ENCODE measurements around the gene STK38.

The STK38 gene

DNA sequence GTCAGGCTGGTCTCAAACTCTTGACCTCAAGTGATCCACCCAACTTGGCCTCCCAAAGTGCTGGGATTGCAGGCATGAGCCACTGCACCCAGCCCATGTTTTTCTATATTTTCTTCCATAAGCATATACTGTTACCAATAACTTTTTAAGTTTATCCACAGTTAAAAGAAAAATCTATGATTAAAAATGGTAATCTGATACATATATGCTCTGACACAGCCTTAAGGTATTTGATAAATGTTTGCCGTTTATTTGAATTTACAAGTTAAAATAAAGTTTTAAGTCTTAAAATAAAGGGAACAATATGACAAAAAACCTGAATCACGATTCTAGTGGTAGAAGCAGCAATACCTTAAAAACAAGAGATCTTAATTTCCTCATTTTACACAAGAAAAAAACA, 5.2 kb downstream of the STK38 start:
- H3K36me3 ChIP-seq (ENCODE audit: control insufficient read depth, low read length): peaks cover 70% of the 10 kb centered on the region

DNA sequence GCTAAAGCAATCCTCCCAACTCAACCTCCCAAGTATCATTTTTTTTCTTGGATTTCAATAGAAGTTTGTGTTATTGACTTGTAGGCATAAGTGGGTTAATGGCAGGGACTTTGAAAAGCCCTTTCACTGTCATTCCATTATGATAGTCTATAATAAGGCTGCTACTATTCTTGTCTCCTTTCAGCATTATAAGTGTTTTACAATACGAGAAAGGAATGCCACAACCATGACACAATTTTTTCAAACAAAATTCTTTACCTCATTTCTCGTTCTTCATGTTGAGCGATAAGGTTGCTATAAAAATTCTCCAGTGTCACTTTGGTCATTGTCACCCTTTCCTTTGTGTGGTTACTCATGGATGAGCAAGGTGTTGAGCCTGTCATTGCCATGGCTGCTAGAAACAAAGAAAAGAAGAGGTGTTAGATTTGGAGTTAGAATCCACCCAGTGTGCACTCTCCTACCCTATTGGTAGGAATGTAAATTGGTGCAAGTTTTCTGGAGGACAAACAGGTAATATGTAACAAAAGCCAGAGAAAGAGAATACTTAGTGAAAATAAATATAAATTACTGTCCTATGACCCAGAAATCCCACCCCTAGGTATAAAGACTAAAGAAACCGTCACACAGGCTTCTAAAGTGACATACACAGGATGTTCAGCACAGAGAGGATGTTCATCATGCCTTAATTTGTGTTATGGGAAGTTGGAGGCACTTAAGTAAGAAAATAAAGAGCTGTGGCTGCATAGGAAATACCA, 7.3 kb downstream of the STK38 start:
- Histone ChIP-seq H3K27me3 (ENCODE audit: control insufficient read depth, low read length) (no peaks in the 10 kb centered on the region), H3F3A (ENCODE audit: control insufficient read depth, insufficient read depth) (peaks cover 4% of the 10 kb centered on the region), H4K20me1 (ENCODE audit: control insufficient read depth, insufficient read depth, low read depth, low read length) (no peaks in the 10 kb centered on the region), H3K4me3 (ENCODE audit: low read length) (no peak overlapping the region), H3K79me2 (ENCODE audit: control insufficient read depth, low read length) (peaks cover 76% of the 10 kb centered on the region), H3K4me1 (ENCODE audit: control insufficient read depth, low read length) (peaks cover 20% of the 10 kb centered on the region), H3K36me3 (ENCODE audit: control insufficient read depth, low read length) (peaks cover 75% of the 10 kb centered on the region), H3K27ac (ENCODE audit: low read depth, low read length) (no peak overlapping the region), H3K4me2 (ENCODE audit: low read length) (no peak overlapping the region), H3K9me2 (replicated peaks; ENCODE audit: control insufficient read depth, low read length) (no peaks in the 10 kb centered on the region), H3K9me3 (ENCODE audit: control insufficient read depth, insufficient read depth, low read length) (no peaks in the 10 kb centered on the region)
- TF ChIP-seq, protein P1, sequence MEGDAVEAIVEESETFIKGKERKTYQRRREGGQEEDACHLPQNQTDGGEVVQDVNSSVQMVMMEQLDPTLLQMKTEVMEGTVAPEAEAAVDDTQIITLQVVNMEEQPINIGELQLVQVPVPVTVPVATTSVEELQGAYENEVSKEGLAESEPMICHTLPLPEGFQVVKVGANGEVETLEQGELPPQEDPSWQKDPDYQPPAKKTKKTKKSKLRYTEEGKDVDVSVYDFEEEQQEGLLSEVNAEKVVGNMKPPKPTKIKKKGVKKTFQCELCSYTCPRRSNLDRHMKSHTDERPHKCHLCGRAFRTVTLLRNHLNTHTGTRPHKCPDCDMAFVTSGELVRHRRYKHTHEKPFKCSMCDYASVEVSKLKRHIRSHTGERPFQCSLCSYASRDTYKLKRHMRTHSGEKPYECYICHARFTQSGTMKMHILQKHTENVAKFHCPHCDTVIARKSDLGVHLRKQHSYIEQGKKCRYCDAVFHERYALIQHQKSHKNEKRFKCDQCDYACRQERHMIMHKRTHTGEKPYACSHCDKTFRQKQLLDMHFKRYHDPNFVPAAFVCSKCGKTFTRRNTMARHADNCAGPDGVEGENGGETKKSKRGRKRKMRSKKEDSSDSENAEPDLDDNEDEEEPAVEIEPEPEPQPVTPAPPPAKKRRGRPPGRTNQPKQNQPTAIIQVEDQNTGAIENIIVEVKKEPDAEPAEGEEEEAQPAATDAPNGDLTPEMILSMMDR (IDR thresholded peaks at IDR 0.05; ENCODE audit: low read depth, low read length, poor library complexity, severe bottlenecking): no peak
- TF ChIP-seq EZH2phosphoT487 (IDR thresholded peaks at IDR 0.05; ENCODE audit: borderline replicate concordance, low read length): no peak

More for the DNA sequence above, 5.2 kb downstream of the STK38 start:
- H3K9me3 ChIP-seq (ENCODE audit: control insufficient read depth, insufficient read depth, low read length): no peaks in the 10 kb centered on the region
- H3K9me2 ChIP-seq (replicated peaks; ENCODE audit: control insufficient read depth, low read length): no peaks in the 10 kb centered on the region
- H3K79me2 ChIP-seq (ENCODE audit: control insufficient read depth, low read length): peaks cover 81% of the 10 kb centered on the region
- H4K20me1 ChIP-seq (ENCODE audit: control insufficient read depth, insufficient read depth, low read depth, low read length): no peaks in the 10 kb centered on the region
- TF ChIP-seq, protein P1 (IDR thresholded peaks at IDR 0.05; ENCODE audit: low read depth, low read length, poor library complexity, severe bottlenecking): no peak
- TF ChIP-seq EZH2phosphoT487 (IDR thresholded peaks at IDR 0.05; ENCODE audit: borderline replicate concordance, low read length): no peak
- H3F3A ChIP-seq (ENCODE audit: control insufficient read depth, insufficient read depth): peaks cover 2% of the 10 kb centered on the region
- no peak overlapping the region for H3K27ac ChIP-seq (ENCODE audit: low read depth, low read length)
- no peak overlapping the region for H3K4me3 ChIP-seq (ENCODE audit: low read length)
- no peak overlapping the region for H3K4me2 ChIP-seq (ENCODE audit: low read length)
- H3K27me3 ChIP-seq (ENCODE audit: control insufficient read depth, low read length): no peaks in the 10 kb centered on the region
- peaks cover 29% of the 10 kb centered on the region for H3K4me1 ChIP-seq (ENCODE audit: control insufficient read depth, low read length)

DNA sequence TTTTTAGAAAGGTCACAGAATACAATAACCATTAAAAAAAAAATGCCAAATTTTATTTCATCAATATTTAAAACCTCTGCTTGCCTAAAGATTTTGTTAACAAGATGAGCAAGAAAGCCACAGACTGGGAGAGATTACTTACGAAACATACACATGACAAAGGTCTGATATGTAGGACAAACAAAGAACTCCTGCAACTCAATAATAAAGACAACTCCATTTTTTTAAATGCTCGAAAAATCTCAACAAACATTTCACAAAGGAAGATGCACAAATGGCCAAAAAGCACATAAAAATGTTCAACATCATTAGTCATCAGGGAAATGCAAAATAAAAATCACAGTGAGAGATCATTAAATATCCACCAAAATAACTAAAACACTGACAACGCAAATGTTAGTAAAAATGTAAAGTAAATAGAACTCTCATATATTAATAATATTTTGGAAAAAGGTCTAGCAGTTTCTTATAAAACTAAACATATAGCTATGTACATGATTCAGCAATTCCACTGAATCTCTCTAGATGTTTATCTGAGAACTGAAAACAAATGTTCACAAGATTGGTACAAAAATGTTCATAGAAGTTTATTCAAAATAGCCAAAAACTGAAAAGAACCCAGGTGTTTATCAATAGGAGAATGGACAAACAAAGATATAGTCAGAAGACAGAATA, 10.3 kb downstream of the STK38 start:
- H3K9me3 ChIP-seq (ENCODE audit: control insufficient read depth, insufficient read depth, low read length): no peaks in the 10 kb centered on the region
- H3K36me3 ChIP-seq (ENCODE audit: control insufficient read depth, low read length): peaks cover 81% of the 10 kb centered on the region
- H3K79me2 ChIP-seq (ENCODE audit: control insufficient read depth, low read length): peaks cover 76% of the 10 kb centered on the region
- peaks cover 4% of the 10 kb centered on the region for H3F3A ChIP-seq (ENCODE audit: control insufficient read depth, insufficient read depth)
- no peaks in the 10 kb centered on the region for H3K9me2 ChIP-seq (replicated peaks; ENCODE audit: control insufficient read depth, low read length)
- no peak for TF ChIP-seq EZH2phosphoT487 (IDR thresholded peaks at IDR 0.05; ENCODE audit: borderline replicate concordance, low read length)
- TF ChIP-seq, protein P1 (IDR thresholded peaks at IDR 0.05; ENCODE audit: low read depth, low read length, poor library complexity, severe bottlenecking): no peak
- no peak overlapping the region for H3K4me2 ChIP-seq (ENCODE audit: low read length)
- no peak overlapping the region for H3K4me3 ChIP-seq (ENCODE audit: low read length)
- 0 out of 2 replicates have a peak, but pooled peaks cover 2% of the 10 kb centered on the region for H4K20me1 ChIP-seq (ENCODE audit: control insufficient read depth, insufficient read depth, low read depth, low read length)
- no peak overlapping the region for H3K27ac ChIP-seq (ENCODE audit: low read depth, low read length)
- H3K4me1 ChIP-seq (ENCODE audit: control insufficient read depth, low read length): peaks cover 7% of the 10 kb centered on the region
- no peaks in the 10 kb centered on the region for H3K27me3 ChIP-seq (ENCODE audit: control insufficient read depth, low read length)
